Measurements from ENCODE around the gene LCE1B.

Gene LCE1B

GRCh38 chr1:152776361-152776760 lies 35.4 kb upstream of the LCE1B start:
- Histone ChIP-seq H3K36me3 (ENCODE audit: low read length) (no peaks in the 10 kb centered on the region), H3K4me2 (ENCODE audit: low read depth, low read length, poor library complexity, severe bottlenecking) (no peak overlapping the region), H3F3A (ENCODE audit: insufficient read depth) (no peaks in the 10 kb centered on the region), H3K4me3 (ENCODE audit: insufficient read depth, low read length, poor library complexity, severe bottlenecking) (no peak overlapping the region), H3K79me2 (ENCODE audit: insufficient read depth, low read length) (no peaks in the 10 kb centered on the region), H3K9ac (ENCODE audit: low read length) (no peak overlapping the region), H3K27ac (ENCODE audit: low read depth, low read length) (no peak overlapping the region), H3K9me2 (replicated peaks; ENCODE audit: insufficient read depth, low read length) (no peaks in the 10 kb centered on the region), H3K27me3 (ENCODE audit: low read length) (no peaks in the 10 kb centered on the region), H3K9me3 (ENCODE audit: insufficient read depth, low read length) (no peaks in the 10 kb centered on the region), H4K20me1 (ENCODE audit: low read depth, low read length) (no peaks in the 10 kb centered on the region), H2AFZ (ENCODE audit: low read depth, low read length, severe bottlenecking) (no peak overlapping the region)
- TF ChIP-seq CTCF (IDR thresholded peaks at IDR 0.05; ENCODE audit: insufficient read depth, low read length, poor library complexity, severe bottlenecking) (no peak), EZH2phosphoT487 (conservative IDR thresholded peaks at IDR 0.05; ENCODE audit: low read length) (no peak)

GRCh38 chr1:152777510-152778137 lies 34.1 kb upstream of the LCE1B start:
- no peaks in the 10 kb centered on the region for H3K9me3 ChIP-seq (ENCODE audit: insufficient read depth, low read length)
- H3K36me3 ChIP-seq (ENCODE audit: low read length): no peaks in the 10 kb centered on the region
- no peaks in the 10 kb centered on the region for H3F3A ChIP-seq (ENCODE audit: insufficient read depth)
- H3K4me2 ChIP-seq (ENCODE audit: low read depth, low read length, poor library complexity, severe bottlenecking): no peak overlapping the region
- no peaks in the 10 kb centered on the region for H3K9me2 ChIP-seq (replicated peaks; ENCODE audit: insufficient read depth, low read length)
- no peaks in the 10 kb centered on the region for H3K27me3 ChIP-seq (ENCODE audit: low read length)
- no peaks in the 10 kb centered on the region for H4K20me1 ChIP-seq (ENCODE audit: low read depth, low read length)
- no peak overlapping the region for H3K4me3 ChIP-seq (ENCODE audit: insufficient read depth, low read length, poor library complexity, severe bottlenecking)
- no peak overlapping the region for H3K9ac ChIP-seq (ENCODE audit: low read length)
- H3K79me2 ChIP-seq (ENCODE audit: insufficient read depth, low read length): no peaks in the 10 kb centered on the region
- no peak for TF ChIP-seq EZH2phosphoT487 (conservative IDR thresholded peaks at IDR 0.05; ENCODE audit: low read length)
- TF ChIP-seq CTCF (IDR thresholded peaks at IDR 0.05; ENCODE audit: insufficient read depth, low read length, poor library complexity, severe bottlenecking): peak; percentile 39
- H2AFZ ChIP-seq (ENCODE audit: low read depth, low read length, severe bottlenecking): no peak overlapping the region
- H3K27ac ChIP-seq (ENCODE audit: low read depth, low read length): no peak overlapping the region

- no peaks in the 10 kb centered on the region for H3K9me3 ChIP-seq (ENCODE audit: insufficient read depth, low read length)
- H3K9me2 ChIP-seq (replicated peaks; ENCODE audit: insufficient read depth, low read length): no peaks in the 10 kb centered on the region
- no peak overlapping the region for H3K4me3 ChIP-seq (ENCODE audit: insufficient read depth, low read length, poor library complexity, severe bottlenecking)
- H3F3A ChIP-seq (ENCODE audit: insufficient read depth): no peaks in the 10 kb centered on the region
- H2AFZ ChIP-seq (ENCODE audit: low read depth, low read length, severe bottlenecking): no peak overlapping the region
- TF ChIP-seq CTCF (IDR thresholded peaks at IDR 0.05; ENCODE audit: insufficient read depth, low read length, poor library complexity, severe bottlenecking) (no peak), EZH2phosphoT487 (conservative IDR thresholded peaks at IDR 0.05; ENCODE audit: low read length) (no peak)
- H3K4me2 ChIP-seq (ENCODE audit: low read depth, low read length, poor library complexity, severe bottlenecking): no peak overlapping the region
- H3K27ac ChIP-seq (ENCODE audit: low read depth, low read length): no peak overlapping the region
- H3K27me3 ChIP-seq (ENCODE audit: low read length): no peaks in the 10 kb centered on the region
- no peak overlapping the region for H3K9ac ChIP-seq (ENCODE audit: low read length)
- no peaks in the 10 kb centered on the region for H4K20me1 ChIP-seq (ENCODE audit: low read depth, low read length)
- no peaks in the 10 kb centered on the region for H3K79me2 ChIP-seq (ENCODE audit: insufficient read depth, low read length)
- no peaks in the 10 kb centered on the region for H3K36me3 ChIP-seq (ENCODE audit: low read length)
Measured at GRCh38 chr1:152783095-152783494, 28.7 kb upstream of the LCE1B start.

All from SU-DHL-6 (cell line).